Parathyroid adenoma (tissue), 2 donors: ENCODE measurements around the gene ITPA.

Source experiments
- H2AFZ ChIP-seq: fragments of 300-600 bp; sonication (generic); one replicate; pipeline ENCODE4 v1.7.0; 2017; ENCODE audit warnings: antibody characterized with exemption, mild to moderate bottlenecking
- H3K27ac ChIP-seq: fragments of 300-600 bp; sonication (generic); one replicate; pipeline ENCODE4 v1.7.0; 2017
- H3K27me3 ChIP-seq: fragments of 300-600 bp; sonication (generic); one replicate; pipeline ENCODE4 v1.7.0; 2017; ENCODE audit warnings: low read length; ENCODE audit not compliant: control insufficient read depth, insufficient read depth
- H3K36me3 ChIP-seq: fragments of 300-600 bp; sonication (generic); one replicate; pipeline ENCODE4 v1.7.0; 2017; ENCODE audit warnings: low read length; ENCODE audit not compliant: control insufficient read depth, insufficient read depth
- H3K4me1 ChIP-seq: fragments of 300-600 bp; sonication (generic); one replicate; pipeline ENCODE4 v1.7.0; 2017; ENCODE audit warnings: control low read depth
- H3K4me2 ChIP-seq: fragments of 300-600 bp; sonication (generic); one replicate; pipeline ENCODE4 v1.7.0; 2017; ENCODE audit warnings: low read length
- H3K4me3 ChIP-seq: fragments of 300-600 bp; sonication (generic); one replicate; pipeline ENCODE4 v1.7.0; 2017; ENCODE audit warnings: low read depth, low read length
- H3K79me2 ChIP-seq: fragments of 300-600 bp; sonication (generic); one replicate; pipeline ENCODE4 v1.7.0; 2017; ENCODE audit warnings: control low read depth
- H3K9ac ChIP-seq: fragments of 300-600 bp; sonication (generic); one replicate; pipeline ENCODE4 v1.7.0; 2017; ENCODE audit warnings: mild to moderate bottlenecking
- H3K9me3 ChIP-seq: fragments of 300-600 bp; sonication (generic); one replicate; pipeline ENCODE4 v1.7.0; 2017; ENCODE audit warnings: low read length; ENCODE audit not compliant: control insufficient read depth
- TF ChIP-seq, protein P1 (sequence below): fragments of 300-600 bp; sonication (generic); IDR thresholded peaks from one replicate; pipeline ENCODE4 v1.7.0; 2017; ENCODE audit warnings: antibody characterized with exemption, mild to moderate bottlenecking
- donor health status: primary hyperparathyroidism.

The ITPA gene

GRCh38 chr20:3188823-3189413 is 20.4 kb upstream of the ITPA start:
- no peak overlapping the region for H3K27ac ChIP-seq
- TF ChIP-seq, protein P1, sequence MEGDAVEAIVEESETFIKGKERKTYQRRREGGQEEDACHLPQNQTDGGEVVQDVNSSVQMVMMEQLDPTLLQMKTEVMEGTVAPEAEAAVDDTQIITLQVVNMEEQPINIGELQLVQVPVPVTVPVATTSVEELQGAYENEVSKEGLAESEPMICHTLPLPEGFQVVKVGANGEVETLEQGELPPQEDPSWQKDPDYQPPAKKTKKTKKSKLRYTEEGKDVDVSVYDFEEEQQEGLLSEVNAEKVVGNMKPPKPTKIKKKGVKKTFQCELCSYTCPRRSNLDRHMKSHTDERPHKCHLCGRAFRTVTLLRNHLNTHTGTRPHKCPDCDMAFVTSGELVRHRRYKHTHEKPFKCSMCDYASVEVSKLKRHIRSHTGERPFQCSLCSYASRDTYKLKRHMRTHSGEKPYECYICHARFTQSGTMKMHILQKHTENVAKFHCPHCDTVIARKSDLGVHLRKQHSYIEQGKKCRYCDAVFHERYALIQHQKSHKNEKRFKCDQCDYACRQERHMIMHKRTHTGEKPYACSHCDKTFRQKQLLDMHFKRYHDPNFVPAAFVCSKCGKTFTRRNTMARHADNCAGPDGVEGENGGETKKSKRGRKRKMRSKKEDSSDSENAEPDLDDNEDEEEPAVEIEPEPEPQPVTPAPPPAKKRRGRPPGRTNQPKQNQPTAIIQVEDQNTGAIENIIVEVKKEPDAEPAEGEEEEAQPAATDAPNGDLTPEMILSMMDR, result no peak
- H3K36me3 ChIP-seq, result no peaks in the 10 kb centered on the region
- H3K4me3 ChIP-seq, result no peak overlapping the region
- H3K9me3 ChIP-seq, result no peaks in the 10 kb centered on the region
- no peak overlapping the region for H3K9ac ChIP-seq
- H3K4me1 ChIP-seq, result no peaks in the 10 kb centered on the region
- H3K27me3 ChIP-seq, result no peaks in the 10 kb centered on the region
- no peak overlapping the region for H2AFZ ChIP-seq
- no peak overlapping the region for H3K4me2 ChIP-seq
- no peaks in the 10 kb centered on the region for H3K79me2 ChIP-seq

DNA sequence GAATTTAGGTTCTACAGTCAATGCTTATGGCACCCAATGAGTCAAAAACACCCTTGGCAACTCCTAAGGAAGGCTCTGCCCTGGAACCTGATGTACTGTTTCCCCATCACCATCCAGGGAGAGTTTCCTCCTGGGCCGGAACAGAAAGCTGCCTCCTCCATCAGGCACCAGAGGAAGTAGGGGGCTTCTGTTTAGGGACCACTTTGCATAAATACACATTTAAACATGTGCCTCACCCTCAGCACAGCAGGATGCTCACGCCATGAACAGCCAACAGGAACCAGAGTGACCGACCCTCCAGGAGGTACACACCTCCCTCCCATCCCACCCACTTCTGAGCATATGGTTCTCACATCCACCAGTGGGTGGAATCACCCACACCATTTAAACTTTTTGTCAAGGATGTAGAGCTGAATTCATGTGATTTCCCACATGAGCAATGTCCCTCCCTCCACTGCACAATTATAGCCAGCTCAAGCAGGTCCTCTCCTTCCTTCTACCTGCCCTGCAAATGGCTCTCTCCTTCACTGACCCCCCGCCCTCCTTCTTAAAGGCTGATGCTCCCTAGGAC is 19.7 kb upstream of the ITPA start:
- Histone ChIP-seq H3K4me3 (no peak overlapping the region), H3K27ac (no peak overlapping the region), H3K27me3 (no peaks in the 10 kb centered on the region), H3K9ac (no peak overlapping the region), H3K36me3 (no peaks in the 10 kb centered on the region), H3K79me2 (no peaks in the 10 kb centered on the region), H3K4me2 (no peak overlapping the region), H2AFZ (no peak overlapping the region), H3K4me1 (no peaks in the 10 kb centered on the region), H3K9me3 (no peaks in the 10 kb centered on the region)
- TF ChIP-seq, protein P1, result no peak

- TF ChIP-seq, protein P1, result no peak
- no peaks in the 10 kb centered on the region for H3K79me2 ChIP-seq
- H3K36me3 ChIP-seq, result no peaks in the 10 kb centered on the region
Observed at GRCh38 chr20:3190681-3191111, 18.6 kb upstream of the ITPA start.

DNA sequence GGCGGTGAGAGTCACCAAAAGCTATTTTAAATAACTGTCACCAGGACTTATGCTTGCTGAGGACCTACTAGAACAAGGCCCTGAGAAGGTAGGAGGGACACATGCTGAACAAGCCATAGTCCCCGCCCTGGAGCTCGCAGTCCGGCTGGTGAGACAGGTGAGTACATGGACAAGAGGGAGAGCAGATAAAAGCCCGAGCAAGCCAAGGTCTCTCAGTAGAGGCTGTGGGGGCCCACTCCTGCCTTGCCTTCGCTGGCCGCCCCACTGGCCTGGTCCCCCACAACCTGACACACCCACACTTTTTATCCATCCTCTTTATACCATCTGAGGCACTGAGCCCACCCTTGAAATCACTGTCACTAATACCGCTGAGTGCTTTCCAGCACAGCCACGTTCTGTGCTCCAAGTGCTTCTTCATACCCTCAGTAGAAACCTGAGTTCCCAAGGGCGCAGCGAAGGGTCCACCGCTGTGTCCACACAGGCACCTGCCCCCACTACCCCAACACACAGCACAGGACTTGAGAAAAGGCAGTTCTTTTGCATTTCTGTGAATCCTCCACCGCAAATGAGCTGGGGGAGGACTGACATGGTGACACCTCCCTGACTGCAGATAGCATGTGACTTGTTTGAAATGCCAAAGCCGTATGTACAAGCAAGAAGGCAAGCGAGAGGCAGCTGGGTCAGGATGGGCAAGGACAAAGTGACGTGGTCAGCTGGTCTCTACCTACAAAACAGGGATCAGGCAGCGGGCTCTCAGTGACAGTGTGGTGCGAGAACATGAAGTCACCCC is 16.9 kb upstream of the ITPA start:
- Histone ChIP-seq H3K9ac (no peak overlapping the region), H3K4me3 (no peak overlapping the region), H3K4me2 (no peak overlapping the region), H2AFZ (no peak overlapping the region), H3K36me3 (no peaks in the 10 kb centered on the region), H3K4me1 (no peaks in the 10 kb centered on the region), H3K27me3 (no peaks in the 10 kb centered on the region), H3K27ac (no peak overlapping the region), H3K9me3 (no peaks in the 10 kb centered on the region), H3K79me2 (no peaks in the 10 kb centered on the region)
- TF ChIP-seq, protein P1, result no peak

More at GRCh38 chr20:3190681-3191111, 18.6 kb upstream of the ITPA start:
- Histone ChIP-seq H3K9me3 (no peaks in the 10 kb centered on the region), H3K27ac (no peak overlapping the region), H3K9ac (no peak overlapping the region), H2AFZ (no peak overlapping the region), H3K27me3 (no peaks in the 10 kb centered on the region), H3K4me3 (no peak overlapping the region), H3K4me2 (no peak overlapping the region), H3K4me1 (no peaks in the 10 kb centered on the region)
